HUES6 (cell line): ENCODE measurements around the gene ANAPC13.

Experiments
- H3K27ac ChIP-seq: 2 replicates; pipeline ENCODE4 v1.7.0; 2013; ENCODE audit warnings: low read depth, mild to moderate bottlenecking, low read length, inconsistent platforms
- H3K27me3 ChIP-seq: 2 replicates; pipeline ENCODE4 v1.6.1; 2013; ENCODE audit warnings: low read length; ENCODE audit not compliant: control insufficient read depth, insufficient read depth
- H3K36me3 ChIP-seq: 2 replicates; pipeline ENCODE4 v1.6.1; 2013; ENCODE audit warnings: low read length; ENCODE audit not compliant: control insufficient read depth, insufficient read depth
- H3K4me1 ChIP-seq: 2 replicates; pipeline ENCODE4 v1.6.1; 2013; ENCODE audit warnings: low read length; ENCODE audit not compliant: control insufficient read depth, insufficient read depth
- H3K4me3 ChIP-seq: 2 replicates; pipeline ENCODE4 v1.5.1; 2013; ENCODE audit warnings: low read depth, low read length
- H3K9ac ChIP-seq: one replicate; pipeline ENCODE4 v1.6.1; 2013; ENCODE audit warnings: mild to moderate bottlenecking, low read length
- H3K9me3 ChIP-seq: 2 replicates; pipeline ENCODE4 v1.6.1; 2013; ENCODE audit warnings: low read depth, low read length; ENCODE audit not compliant: control insufficient read depth, insufficient read depth

The ANAPC13 gene

DNA sequence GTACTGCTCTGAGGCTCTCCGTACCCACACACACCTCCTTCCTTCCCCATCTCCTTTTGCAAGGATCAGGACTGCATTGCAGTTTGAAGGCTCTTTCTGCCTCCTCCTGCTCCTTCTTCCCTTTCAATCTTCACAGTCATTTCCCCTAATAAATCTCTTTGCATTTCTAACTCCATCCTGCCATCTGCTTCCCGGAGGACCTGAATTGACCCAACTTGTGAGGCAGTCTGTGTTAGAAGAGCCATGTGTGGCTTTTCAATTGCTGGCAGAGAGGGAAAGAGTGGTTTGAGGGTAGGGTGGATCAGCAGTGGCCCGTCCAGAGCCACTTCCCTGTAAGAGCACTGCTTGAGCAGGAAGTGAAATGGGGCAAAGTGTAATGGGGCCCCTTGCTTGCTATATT is 35.8 kb downstream of the ANAPC13 start:
- Histone ChIP-seq H3K27me3 (no peaks in the 10 kb centered on the region), H3K4me3 (no peak overlapping the region), H3K9me3 (peaks cover 9% of the 10 kb centered on the region; the same call in 1 of the 2 replicates), H3K27ac (no peak overlapping the region), H3K9ac (no peak overlapping the region), H3K4me1 (peaks cover 10% of the 10 kb centered on the region), H3K36me3 (no peaks in the 10 kb centered on the region)

DNA sequence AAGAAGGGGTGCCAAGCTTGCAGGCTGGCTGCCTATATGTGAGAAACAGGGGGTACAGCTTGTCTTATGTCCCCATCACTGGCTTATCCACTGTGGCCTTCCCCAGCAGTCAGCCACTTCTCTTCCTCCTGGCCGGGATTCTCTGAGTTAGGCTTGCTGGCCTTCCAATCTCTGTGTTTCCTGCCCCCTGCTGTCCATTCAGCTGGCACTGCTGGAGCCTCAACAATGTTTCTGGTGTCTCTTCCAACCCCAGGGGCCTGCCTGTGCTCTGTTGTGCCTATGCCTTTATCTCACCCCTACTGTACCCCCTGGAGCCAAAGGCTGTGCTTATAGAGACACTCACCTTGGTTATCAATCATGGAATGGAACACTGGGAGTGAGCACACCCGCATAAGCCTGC is 36.5 kb downstream of the ANAPC13 start:
- Histone ChIP-seq H3K36me3 (no peaks in the 10 kb centered on the region), H3K27me3 (no peaks in the 10 kb centered on the region), H3K27ac (no peak overlapping the region), H3K4me3 (no peak overlapping the region), H3K9me3 (peaks cover 9% of the 10 kb centered on the region; the same call in 1 of the 2 replicates), H3K9ac (no peak overlapping the region), H3K4me1 (peaks cover 10% of the 10 kb centered on the region)

DNA sequence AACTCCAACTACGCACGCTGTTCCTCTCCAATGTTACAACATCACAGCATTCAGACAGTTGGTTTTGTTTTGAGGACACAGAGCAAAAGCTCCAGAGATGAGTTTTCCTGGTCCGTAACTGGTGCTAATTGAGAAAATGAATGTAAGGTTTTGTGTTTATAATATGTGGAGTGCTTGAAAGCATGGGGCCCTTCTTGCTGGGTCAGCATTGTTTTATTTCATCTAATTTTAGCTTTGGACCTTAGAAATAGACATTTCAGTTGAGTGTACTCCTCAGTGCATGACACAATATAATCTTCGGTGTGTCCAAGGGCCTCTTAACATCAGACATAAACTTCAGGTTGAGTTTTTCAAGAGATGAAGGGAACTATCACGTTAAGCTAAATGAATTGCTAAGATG is 37.1 kb downstream of the ANAPC13 start:
- Histone ChIP-seq H3K27ac (no peak overlapping the region), H3K27me3 (no peaks in the 10 kb centered on the region), H3K4me3 (no peak overlapping the region), H3K9me3 (peaks cover 9% of the 10 kb centered on the region; the same call in 1 of the 2 replicates), H3K9ac (no peak overlapping the region), H3K4me1 (peaks cover 10% of the 10 kb centered on the region), H3K36me3 (no peaks in the 10 kb centered on the region)

DNA sequence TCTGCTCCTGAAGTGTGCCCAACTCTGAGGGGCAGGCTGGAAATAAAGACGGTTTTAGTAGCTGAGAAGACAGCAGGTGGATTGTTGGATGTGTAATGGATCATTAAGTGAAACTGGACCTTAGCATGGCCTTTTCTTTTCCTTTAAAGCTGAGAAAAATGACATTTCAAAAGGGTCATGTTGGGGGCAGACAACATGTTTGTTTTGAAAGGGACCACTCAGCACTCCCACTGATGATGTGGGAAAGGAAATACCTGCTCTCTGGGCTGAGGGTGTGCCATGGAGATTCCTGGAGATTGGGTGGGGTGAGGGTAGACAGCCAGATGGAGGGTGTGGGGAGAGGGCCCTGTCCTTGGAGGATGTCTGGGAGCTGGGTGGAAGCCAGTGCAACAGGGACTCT is 38.4 kb downstream of the ANAPC13 start:
- no peaks in the 10 kb centered on the region for H3K27me3 ChIP-seq
- no peak overlapping the region for H3K27ac ChIP-seq
- H3K9me3 ChIP-seq, result peaks cover 9% of the 10 kb centered on the region; the same call in 1 of the 2 replicates
- peaks cover 6% of the 10 kb centered on the region for H3K4me1 ChIP-seq
- H3K9ac ChIP-seq, result no peak overlapping the region
- no peaks in the 10 kb centered on the region for H3K36me3 ChIP-seq
- H3K4me3 ChIP-seq, result no peak overlapping the region

DNA sequence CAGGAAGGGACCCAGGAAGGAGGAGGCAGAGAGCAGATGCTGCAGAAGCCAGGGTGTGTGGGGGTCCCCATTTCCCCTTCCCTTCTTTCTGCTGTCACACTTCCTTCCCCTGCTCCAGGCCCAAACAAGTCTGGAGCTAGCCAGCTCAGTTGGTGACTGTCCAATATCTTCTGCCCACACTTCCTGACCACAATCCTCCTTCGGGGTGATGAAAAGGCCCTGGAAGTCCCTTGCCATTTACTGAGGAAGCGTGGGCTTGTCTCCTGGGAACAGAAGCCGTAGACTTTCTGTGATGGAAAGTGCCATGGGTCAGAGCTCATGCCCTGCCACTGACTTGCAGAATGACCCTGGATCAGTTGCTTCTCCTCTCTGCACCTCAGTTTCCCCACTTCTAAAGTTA is 39.0 kb downstream of the ANAPC13 start:
- Histone ChIP-seq H3K27ac (no peak overlapping the region), H3K27me3 (no peaks in the 10 kb centered on the region), H3K4me1 (peaks cover 6% of the 10 kb centered on the region), H3K36me3 (no peaks in the 10 kb centered on the region), H3K9ac (no peak overlapping the region), H3K4me3 (no peak overlapping the region), H3K9me3 (peaks cover 9% of the 10 kb centered on the region; the same call in 1 of the 2 replicates)

DNA sequence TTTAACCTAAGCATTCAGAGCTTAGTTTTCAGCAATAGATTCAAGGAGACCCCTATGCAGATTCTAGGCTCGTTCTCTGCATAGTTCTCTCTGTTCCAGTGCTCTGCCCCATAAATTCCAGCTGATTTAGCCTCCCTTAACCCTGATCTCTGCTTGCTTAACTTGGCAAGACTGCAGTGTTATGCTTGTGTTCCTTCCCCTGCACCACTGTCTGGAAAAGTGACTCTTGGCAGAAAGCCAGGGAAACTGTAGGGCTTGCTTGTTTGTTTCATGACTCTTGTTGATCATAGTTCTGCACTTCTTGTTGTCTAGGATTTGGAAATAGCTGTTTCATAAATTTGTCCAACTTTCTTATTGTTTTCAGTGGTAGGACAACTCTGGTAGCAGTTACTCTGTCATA is 40.1 kb downstream of the ANAPC13 start:
- H3K9me3 ChIP-seq, result peaks cover 9% of the 10 kb centered on the region; the same call in 1 of the 2 replicates
- H3K36me3 ChIP-seq, result no peaks in the 10 kb centered on the region
- H3K27me3 ChIP-seq, result no peaks in the 10 kb centered on the region
- peaks cover 6% of the 10 kb centered on the region for H3K4me1 ChIP-seq
- no peak overlapping the region for H3K27ac ChIP-seq
- no peak overlapping the region for H3K4me3 ChIP-seq
- H3K9ac ChIP-seq, result no peak overlapping the region

DNA sequence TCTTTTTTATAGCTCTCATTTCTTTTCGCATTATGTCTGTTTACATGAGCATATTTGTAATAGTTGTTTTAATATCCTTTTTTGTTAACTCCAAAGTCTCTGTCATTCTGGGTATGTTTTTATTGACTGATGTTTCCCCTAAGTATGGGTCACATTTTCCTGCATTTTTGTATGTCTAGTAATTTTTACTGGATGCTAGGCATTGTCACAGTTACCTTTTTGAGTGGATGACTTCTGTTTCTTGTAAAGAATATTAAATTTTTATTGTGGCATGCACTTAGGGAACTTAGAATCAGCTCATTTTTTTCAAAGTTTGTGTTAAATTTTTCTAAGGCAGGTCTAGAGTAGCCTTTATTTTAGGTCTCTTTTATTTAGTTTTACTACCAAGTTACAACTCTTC is 40.7 kb downstream of the ANAPC13 start:
- no peaks in the 10 kb centered on the region for H3K27me3 ChIP-seq
- no peak overlapping the region for H3K9ac ChIP-seq
- no peaks in the 10 kb centered on the region for H3K36me3 ChIP-seq
- H3K4me1 ChIP-seq, result peaks cover 6% of the 10 kb centered on the region
- no peak overlapping the region for H3K4me3 ChIP-seq
- peaks cover 9% of the 10 kb centered on the region; the same call in 1 of the 2 replicates for H3K9me3 ChIP-seq
- no peak overlapping the region for H3K27ac ChIP-seq

DNA sequence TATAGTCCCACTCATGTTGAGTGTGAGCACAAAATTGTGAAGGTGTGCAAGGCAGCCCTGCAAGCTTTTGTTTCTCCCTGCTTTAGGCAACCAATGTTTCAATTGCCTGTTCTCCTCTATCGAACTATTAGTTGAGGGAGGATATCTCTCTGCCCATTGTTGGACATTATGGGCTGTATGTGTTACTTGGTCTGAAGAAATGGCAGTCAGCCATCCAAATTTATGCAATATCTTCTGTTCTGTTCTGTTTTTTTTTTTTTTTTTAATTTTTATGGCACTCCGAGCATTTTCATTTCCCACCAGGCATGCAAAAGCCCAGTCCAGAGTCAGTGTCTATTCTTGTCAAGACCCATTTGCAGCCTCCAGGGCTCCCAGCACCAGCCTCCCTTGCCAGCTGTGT is 44.0 kb downstream of the ANAPC13 start:
- Histone ChIP-seq H3K36me3 (no peaks in the 10 kb centered on the region), H3K9ac (no peak overlapping the region), H3K27me3 (no peaks in the 10 kb centered on the region), H3K27ac (no peak overlapping the region), H3K9me3 (peaks cover 9% of the 10 kb centered on the region; the same call in 1 of the 2 replicates), H3K4me1 (no peaks in the 10 kb centered on the region), H3K4me3 (no peak overlapping the region)

DNA sequence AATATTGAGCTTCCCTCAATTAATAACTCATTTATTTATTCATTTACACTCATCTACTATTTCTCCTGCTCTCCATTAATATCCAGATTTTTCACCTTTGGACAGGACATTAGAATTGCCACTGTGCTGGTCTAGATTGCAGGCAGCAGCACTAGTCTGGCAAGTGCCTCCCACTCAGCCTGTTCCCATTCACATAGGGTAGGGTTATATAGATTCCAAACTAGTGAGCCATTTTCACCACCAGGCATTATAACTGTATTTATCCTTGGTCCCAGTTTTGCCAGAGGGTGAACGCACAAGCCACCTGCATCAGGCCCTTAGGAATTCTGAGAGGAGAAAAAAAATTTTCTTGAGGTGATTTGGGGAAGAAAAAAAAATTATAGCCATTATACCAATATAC is 44.5 kb downstream of the ANAPC13 start:
- Histone ChIP-seq H3K36me3 (no peaks in the 10 kb centered on the region), H3K4me3 (no peak overlapping the region), H3K9ac (no peak overlapping the region), H3K27ac (no peak overlapping the region), H3K27me3 (no peaks in the 10 kb centered on the region), H3K9me3 (peaks cover 9% of the 10 kb centered on the region; the same call in 1 of the 2 replicates), H3K4me1 (no peaks in the 10 kb centered on the region)

DNA sequence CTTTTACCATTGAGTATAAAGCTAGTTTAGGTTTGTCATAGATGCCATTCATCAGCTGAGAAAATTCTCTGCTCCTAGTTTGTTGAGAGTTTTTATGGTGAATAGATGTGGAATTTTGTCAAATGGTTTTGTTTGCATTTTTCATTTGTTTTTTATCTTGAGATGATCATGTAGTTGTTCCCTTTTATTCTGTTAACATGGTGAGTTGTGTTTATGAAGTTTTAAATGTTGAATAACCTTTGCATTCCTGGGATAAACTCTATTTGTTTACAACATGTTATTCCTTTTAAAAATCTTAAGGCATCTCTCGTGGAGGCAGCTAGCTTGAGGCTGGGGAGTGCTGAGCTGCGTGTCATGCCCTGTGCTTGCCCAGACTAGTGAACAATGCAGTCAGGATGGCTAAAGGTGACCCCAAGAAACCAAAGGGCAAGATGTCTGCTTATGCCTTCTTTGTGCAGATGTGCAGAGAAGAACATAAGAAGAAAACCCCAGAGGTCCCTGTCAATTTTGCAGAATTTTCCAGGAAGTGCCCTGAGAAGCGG is 48.5 kb downstream of the ANAPC13 start:
- Histone ChIP-seq H3K27me3 (no peaks in the 10 kb centered on the region), H3K4me1 (peaks cover 7% of the 10 kb centered on the region; the same call in 1 of the 2 replicates), H3K27ac (no peak overlapping the region), H3K9ac (no peak overlapping the region), H3K9me3 (no peaks in the 10 kb centered on the region), H3K4me3 (no peak overlapping the region), H3K36me3 (no peaks in the 10 kb centered on the region)

DNA sequence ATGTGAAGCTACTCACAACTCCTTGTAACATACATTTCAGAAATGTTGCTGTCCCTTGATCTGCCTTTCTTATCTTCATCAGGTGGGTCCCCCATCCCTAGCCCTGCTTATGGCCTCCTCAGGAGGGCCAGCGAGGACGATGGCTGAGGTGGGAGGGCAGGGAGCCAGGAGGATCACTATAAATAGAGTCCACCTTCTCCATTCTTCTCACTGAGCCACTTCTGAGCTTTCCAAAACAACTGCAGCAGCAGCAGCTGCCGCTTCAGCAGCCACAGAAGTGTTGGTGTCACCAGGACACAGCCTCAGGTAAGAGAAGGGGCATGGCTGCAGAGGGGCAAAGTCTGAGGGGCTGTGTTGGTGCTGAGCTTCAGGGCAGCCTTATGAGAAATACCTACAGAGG is 53.5 kb downstream of the ANAPC13 start:
- no peaks in the 10 kb centered on the region for H3K27me3 ChIP-seq
- H3K9me3 ChIP-seq, result no peaks in the 10 kb centered on the region
- no peak overlapping the region for H3K9ac ChIP-seq
- H3K4me1 ChIP-seq, result peaks cover 9% of the 10 kb centered on the region
- H3K4me3 ChIP-seq, result no peak overlapping the region
- H3K36me3 ChIP-seq, result no peaks in the 10 kb centered on the region
- no peak overlapping the region for H3K27ac ChIP-seq
